Neural cell (in vitro differentiated cells): ENCODE data around the gene LRTM1.

Experiments used
- CTCF ChIP-seq: fragments of 450-650 bp; IDR thresholded peaks from 2 replicates; pipeline ENCODE4 v1.5.1; 2014; ENCODE audit warnings: antibody characterized with exemption, mild to moderate bottlenecking, moderate library complexity; ENCODE audit not compliant: poor library complexity, severe bottlenecking
- EZH2 ChIP-seq: fragments of 200-600, 300-800 bp; shearing (Covaris generic), sonication (generic); IDR thresholded peaks from 2 replicates; pipeline ENCODE4 v1.6.1; 2014; ENCODE audit warnings: antibody characterized with exemption, low read length, borderline replicate concordance, mild to moderate bottlenecking; ENCODE audit not compliant: insufficient read depth, poor library complexity, severe bottlenecking
- RAD21 ChIP-seq: fragments of 450-650 bp; conservative IDR thresholded peaks from 2 replicates; pipeline ENCODE4 v1.6.1; 2014; ENCODE audit warnings: antibody characterized with exemption, mild to moderate bottlenecking, moderate library complexity

GRCh38 chr3:54935869-54936268 is 8.0 kb upstream of the LRTM1 start:
- no peak for TF ChIP-seq EZH2
- no peak for TF ChIP-seq CTCF
- TF ChIP-seq RAD21: no peak
